HG03103 (cell line): ENCODE measurements around the gene PRKRIP1.
"Not testable (repeated sequence)": the region's sequence is repeated elsewhere in the genome, so short reads cannot be mapped to it uniquely, and the experiment has no call there.

Experiments
- ATAC-seq: cut with Tn5 transposase; IDR thresholded peaks from one replicate; pipeline ENCODE4 v1.9.1; 2021; ENCODE audit warnings: low read depth; ENCODE audit not compliant: unreplicated experiment

PRKRIP1 gene

DNA sequence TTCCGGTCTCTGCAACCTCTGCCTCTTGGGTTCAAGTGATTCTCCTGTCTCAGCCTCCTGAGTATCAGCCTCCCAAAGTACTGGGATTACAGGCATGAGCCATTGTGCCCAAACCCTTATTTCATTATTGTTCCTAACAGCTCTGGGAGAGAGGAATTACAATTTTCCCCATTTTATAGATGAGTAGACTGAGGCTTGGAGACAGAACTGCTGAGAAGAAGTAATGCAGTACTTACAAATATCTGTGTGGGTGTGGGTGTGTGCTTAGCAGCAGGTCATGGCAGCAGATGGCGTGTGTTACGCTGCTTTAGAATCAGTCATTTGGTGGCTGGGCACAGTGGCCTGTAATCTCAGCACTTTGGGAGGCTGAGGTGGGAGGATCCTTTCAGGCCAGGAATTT lies 7.4 kb downstream of the PRKRIP1 start:
- ATAC-seq = no peak

- ATAC-seq = peak; percentile 85
These were observed 8.1 kb downstream of the PRKRIP1 start for GRCh38 chr7:102404005-102404861.

GRCh38 chr7:102404862-102405188 lies 8.7 kb downstream of the PRKRIP1 start:
- not testable (repeated sequence) for ATAC-seq

DNA sequence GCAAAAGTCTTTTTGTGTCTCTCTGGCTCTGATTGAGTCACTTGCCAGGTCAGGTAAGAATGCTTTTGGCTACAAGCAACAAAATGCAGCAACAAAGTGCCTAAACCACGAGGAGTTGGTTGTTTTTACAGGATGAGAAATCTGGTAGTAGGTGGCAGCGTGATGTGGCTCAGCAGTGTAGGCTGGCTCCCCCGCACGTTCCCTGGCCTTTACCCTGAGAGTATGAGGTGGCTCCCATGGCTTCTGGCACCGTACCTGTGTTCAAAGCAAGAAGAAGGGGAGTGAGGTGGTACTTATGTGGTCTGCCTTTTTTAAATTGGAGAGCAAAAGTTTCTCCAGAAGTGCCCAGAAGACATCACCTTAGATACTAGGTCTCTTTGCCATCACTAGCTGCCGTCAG lies 11.7 kb downstream of the PRKRIP1 start:
- no peak for ATAC-seq

- ATAC-seq = not testable (repeated sequence)
These were observed 12.4 kb downstream of the PRKRIP1 start for GRCh38 chr7:102408530-102408929.

DNA sequence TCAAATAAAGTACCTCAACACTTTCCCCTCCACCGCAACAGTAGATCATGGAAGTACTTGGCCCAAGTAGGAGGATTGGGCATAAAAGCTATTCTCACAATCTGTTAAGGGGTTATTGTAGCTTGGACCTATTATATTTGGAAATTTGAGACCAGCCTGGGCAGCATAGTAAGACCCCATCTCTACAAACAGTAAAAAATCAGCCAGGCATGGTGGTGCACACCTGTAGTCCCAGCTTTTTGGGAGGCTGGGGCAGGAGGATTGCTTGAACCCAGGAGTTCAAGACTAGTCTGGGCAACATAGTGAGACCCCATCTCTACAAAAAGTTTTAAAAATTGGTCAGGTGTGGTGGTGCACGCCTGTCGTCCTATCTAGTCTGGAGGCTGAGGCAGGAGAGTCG lies 13.2 kb downstream of the PRKRIP1 start:
- no peak for ATAC-seq

GRCh38 chr7:102410123-102410522 lies 14.0 kb downstream of the PRKRIP1 start:
- no peak for ATAC-seq

GRCh38 chr7:102410918-102411317 lies 14.8 kb downstream of the PRKRIP1 start:
- ATAC-seq = no peak

GRCh38 chr7:102412548-102412947 lies 16.4 kb downstream of the PRKRIP1 start:
- ATAC-seq = no peak

GRCh38 chr7:102413091-102413490 lies 16.9 kb downstream of the PRKRIP1 start:
- no peak for ATAC-seq

DNA sequence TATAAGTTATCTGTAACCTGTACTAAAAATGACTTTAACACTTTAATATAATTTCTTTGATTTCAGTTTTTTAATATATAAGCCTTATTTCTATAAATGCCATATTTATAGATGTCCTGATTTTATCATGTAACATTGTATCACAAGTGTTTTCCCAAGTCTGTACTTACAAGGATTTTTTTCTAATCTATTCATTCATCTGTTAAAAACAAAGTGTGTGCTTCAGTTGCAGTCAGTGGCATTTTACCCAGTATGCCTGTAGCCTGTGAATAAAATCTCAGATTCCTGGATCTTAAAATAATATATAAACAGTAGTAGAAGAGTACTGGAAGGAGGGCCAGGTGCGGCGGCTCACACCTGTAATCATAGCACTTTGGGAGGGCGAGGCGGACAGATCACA lies 17.4 kb downstream of the PRKRIP1 start:
- no peak for ATAC-seq

DNA sequence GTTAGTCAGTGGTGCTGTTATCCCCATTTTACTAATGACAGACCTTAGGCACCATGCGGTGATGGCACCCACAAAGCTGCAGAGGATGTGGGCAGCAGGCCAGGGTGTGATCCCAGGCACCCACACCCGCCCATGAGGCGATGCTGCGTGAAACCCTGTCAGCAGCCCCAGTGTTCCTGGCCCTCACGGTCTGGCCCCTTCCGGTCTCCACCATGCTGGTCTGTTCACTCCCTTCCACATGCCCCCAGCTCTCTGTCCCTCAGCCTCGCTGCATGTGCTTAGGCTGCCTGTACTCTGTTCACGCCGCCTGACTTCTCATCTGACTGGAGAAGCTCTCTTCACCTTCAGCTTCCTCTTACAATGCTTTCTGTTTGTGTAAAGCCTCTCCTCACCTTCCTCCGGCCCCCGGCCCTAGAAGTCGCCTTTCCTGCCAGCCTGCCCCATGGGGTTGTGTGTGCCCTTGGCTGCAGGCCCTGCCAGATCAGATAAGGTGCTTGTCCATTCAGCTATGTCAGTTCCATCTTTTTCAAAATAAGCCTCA lies 19.6 kb downstream of the PRKRIP1 start:
- no peak for ATAC-seq

DNA sequence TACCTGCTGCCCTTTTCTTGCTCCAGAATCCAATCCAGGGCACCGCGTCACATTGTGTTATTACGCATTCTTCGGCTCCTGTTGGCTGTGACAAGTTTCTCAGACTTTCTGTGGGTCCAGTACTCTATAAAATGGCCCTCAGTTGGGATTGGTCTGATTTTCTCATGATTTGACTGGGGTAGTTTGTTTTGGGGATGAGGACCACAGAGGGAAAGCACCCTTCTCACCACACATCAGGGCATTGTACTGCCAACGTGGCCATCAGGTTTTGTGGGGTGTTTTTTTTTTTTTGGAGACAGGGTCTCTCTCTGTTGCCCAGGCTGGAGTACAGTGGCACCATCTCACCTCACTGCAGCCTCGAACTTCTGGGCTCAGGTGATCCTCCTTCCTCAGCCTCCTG lies 20.2 kb downstream of the PRKRIP1 start:
- ATAC-seq = no peak

GRCh38 chr7:102417105-102417504 lies 20.9 kb downstream of the PRKRIP1 start:
- no peak for ATAC-seq

DNA sequence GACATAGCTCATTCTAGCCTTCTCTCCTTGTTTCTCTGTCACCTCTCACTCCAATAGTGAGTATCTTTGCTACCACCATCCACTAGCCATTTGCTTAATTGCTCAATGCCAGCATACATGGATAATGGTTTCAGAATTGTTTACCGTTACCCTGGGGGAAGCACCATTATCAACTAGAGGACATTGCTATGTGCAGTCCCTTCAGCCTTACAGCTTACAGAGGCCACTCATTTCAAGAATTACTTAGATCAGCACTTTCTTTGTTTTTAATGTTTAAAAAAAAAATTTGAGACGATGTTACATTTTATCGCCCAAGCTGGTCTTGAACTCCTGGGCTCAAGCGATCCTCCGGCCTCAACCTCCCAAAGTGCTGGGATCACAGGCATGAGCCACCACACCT lies 22.4 kb downstream of the PRKRIP1 start:
- no peak for ATAC-seq

DNA sequence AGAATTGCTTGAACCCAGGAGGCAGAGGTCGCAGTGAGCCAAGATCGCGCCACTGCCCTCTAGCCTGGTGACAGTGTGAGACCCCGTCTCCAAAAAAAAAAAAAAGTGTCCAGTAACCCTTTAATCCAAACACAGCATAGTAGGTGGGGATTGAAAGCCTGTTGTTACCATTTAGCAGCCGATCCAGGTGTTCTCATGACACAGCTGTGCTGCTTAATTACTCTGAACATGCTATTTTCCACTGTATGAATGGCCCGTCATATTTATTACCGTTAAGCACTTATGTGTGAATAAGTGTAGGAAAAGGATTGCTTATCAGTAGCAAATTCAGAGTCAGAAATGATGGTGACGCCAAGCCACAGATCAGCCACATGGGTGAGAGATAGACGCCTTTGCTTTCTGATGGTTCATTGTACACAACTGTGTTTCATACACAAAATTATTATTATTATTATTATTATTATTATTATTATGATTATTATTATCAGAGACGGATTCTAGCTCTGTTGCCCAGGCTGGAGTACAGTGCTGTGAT lies 25.6 kb downstream of the PRKRIP1 start:
- ATAC-seq = no peak

DNA sequence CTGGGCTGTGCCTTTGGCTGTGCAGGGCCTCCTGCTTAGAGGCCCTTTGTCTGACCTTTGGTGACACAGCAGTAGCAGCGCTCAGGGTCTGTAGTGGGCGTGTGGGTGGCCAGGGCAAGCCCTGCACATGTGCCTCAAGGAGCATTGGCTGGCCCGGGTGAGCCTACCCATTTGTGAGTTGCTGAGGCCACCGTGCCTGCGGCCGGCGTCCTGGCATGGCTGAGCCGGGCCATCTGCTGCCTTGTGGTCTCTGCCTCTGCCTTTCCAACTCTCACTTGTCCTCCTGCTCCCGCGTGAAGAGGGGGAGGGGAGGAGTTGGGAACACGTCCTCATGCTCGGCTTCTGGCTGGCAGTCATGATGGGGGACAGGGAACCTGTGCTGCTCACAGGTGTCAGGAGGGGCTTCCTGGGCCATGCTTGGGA lies 28.0 kb downstream of the PRKRIP1 start:
- no peak for ATAC-seq

DNA sequence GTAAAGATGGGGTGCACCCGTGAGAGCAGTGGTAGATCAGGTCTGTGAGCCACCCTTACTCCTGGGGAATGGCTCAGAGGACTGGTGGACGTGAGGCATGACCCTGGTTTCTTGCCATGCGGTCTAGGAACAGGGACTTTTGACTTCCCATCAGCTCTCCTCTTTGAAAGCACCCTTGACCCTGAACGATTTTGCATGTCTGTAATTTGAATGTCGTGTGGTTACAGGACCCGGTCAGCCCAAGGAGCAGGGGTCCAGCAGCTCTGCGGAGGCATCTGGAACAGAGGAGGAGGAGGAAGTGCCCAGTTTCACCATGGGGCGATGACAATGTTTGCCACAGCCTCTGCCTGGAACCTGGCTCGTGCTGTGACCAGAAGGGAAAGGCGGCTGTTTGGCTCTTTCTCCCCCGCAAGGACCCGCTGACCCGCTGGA lies 28.6 kb downstream of the PRKRIP1 start:
- no peak for ATAC-seq

- ATAC-seq = peak; percentile 49
These were observed 29.6 kb downstream of the PRKRIP1 start for GRCh38 chr7:102425639-102426267.

- peak; percentile 47 for ATAC-seq
These were observed 30.3 kb downstream of the PRKRIP1 start for GRCh38 chr7:102426268-102427018.

DNA sequence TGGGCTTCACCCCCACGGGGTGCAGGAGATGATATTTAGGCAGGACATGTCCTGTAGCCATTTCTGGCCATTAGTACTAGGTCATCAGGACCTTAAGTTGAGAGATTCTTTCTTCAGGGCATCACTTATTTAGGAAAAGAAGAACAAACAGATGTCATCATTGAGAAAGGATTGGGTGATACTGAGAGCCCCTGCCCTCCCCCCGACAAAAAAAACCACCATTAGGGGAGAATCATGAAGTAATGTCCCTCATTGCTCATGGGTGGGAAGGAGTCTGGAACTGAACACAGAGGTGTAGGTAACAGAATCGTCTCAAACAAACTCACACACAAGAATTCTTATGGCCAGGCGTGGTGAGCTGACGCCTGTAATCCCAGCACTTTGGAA lies 30.8 kb downstream of the PRKRIP1 start:
- no peak for ATAC-seq
